Testis (tissue), 2 donors: ENCODE data around the gene TRPM3.

Experiments used
- POLR2A ChIP-seq: fragments of 450-650 bp; IDR thresholded peaks from one replicate; pipeline ENCODE4 v1.6.1; 2017; ENCODE audit warnings: antibody characterized with exemption, mild to moderate bottlenecking, moderate library complexity
- TF ChIP-seq, protein P1 (sequence below), 3 experiments: fragments of 450-650 bp in 2 of 3; fragments of 200-600 bp in 1 of 3; sonication (generic) in 1 of 3; IDR thresholded peaks; one replicate each; pipeline ENCODE4 v1.5.1; 2016 to 2019; ENCODE audit warnings: antibody characterized with exemption in 3 of 3, mild to moderate bottlenecking in 2 of 3, moderate library complexity in 1 of 3

DNA sequence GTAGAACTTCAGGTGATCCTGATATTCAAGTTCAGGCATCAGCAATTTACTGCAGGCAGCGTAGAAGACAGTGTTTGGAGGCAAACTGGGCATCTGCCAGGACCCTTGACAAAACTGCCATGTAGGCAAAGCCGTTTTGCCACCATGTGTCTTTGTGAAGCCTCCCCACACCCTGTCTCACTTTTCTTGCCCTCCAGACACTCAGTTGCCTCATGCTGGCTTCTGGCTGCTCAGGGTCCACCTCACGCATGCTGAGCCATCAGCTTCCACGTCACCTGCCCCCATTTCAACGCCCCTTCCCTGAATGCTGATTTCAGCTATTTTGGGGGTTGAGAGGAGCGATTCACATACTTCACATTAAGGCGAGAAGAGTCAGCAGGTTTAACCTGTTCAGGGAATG is 541.7 kb downstream of the TRPM3 start:
- TF ChIP-seq, protein P1, sequence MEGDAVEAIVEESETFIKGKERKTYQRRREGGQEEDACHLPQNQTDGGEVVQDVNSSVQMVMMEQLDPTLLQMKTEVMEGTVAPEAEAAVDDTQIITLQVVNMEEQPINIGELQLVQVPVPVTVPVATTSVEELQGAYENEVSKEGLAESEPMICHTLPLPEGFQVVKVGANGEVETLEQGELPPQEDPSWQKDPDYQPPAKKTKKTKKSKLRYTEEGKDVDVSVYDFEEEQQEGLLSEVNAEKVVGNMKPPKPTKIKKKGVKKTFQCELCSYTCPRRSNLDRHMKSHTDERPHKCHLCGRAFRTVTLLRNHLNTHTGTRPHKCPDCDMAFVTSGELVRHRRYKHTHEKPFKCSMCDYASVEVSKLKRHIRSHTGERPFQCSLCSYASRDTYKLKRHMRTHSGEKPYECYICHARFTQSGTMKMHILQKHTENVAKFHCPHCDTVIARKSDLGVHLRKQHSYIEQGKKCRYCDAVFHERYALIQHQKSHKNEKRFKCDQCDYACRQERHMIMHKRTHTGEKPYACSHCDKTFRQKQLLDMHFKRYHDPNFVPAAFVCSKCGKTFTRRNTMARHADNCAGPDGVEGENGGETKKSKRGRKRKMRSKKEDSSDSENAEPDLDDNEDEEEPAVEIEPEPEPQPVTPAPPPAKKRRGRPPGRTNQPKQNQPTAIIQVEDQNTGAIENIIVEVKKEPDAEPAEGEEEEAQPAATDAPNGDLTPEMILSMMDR (IDR thresholded peaks at IDR 0.05), result no peak
- TF ChIP-seq POLR2A, result no peak
